ENCODE data around the gene PALB2. TPM values are rescaled to one million over a fixed set of nuclear protein-coding genes. Genes with fewer than 3 reads are reported as not detected.
"Not testable (repeated sequence)": the region's sequence is repeated elsewhere in the genome, so short reads cannot be mapped to it uniquely, and the experiment has no call there.

PALB2 gene
- total and polyA plus RNA-seq, 2 of the 13 experiments (the other 11 are each of a cell fraction or from before 2014, with no cell fraction given) = 12.1 to 40.9 TPM

DNA sequence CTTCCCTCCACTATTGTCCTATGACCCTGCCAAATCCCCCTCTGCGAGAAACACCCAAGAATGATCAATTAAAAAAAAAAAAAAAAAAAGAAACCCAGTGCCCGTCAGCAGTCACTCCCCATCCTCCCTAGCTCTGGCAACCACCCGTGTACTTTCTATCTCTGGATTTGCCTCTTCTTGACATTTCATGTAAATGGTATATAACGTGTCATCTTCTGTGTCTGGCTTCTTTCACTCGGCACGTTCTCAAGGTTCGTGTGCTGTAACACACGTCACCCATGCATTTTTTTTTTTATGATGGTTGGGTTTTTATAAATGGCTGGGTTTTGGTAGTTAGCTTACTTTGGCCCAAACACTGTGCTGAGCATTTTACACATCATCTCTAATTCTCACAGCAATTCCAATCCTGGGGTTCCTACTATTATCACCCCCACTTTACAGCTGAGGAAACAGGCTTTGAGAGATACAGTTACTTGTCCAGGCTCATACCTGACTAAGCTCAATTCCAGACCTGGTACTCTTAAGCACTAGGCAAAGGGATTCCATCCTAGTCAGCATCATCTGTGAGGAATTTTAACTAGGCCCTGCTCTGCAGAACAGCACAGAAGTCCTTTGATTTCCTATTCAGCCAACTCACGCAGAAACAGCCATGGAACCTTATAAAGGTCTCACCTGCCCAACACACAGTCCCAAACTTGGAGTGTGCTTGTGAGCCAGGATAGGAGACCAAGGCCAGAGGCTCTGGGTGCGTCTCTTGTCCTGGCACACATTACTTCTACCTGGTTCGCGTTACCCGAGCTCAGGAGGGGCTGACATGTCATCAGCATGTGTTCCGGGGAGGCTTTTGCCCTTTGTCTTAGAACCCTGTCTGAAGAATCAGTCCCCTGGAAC is 56.7 kb downstream of the PALB2 start (continued):
- TF ChIP-seq, protein P1, sequence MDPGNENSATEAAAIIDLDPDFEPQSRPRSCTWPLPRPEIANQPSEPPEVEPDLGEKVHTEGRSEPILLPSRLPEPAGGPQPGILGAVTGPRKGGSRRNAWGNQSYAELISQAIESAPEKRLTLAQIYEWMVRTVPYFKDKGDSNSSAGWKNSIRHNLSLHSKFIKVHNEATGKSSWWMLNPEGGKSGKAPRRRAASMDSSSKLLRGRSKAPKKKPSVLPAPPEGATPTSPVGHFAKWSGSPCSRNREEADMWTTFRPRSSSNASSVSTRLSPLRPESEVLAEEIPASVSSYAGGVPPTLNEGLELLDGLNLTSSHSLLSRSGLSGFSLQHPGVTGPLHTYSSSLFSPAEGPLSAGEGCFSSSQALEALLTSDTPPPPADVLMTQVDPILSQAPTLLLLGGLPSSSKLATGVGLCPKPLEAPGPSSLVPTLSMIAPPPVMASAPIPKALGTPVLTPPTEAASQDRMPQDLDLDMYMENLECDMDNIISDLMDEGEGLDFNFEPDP (CRISPR knock-in tag; conservative IDR thresholded peaks at IDR 0.05) = 0 out of 2 replicates have a peak, but pooled peaks have one; percentile 58
- TF ChIP-seq, protein P2, sequence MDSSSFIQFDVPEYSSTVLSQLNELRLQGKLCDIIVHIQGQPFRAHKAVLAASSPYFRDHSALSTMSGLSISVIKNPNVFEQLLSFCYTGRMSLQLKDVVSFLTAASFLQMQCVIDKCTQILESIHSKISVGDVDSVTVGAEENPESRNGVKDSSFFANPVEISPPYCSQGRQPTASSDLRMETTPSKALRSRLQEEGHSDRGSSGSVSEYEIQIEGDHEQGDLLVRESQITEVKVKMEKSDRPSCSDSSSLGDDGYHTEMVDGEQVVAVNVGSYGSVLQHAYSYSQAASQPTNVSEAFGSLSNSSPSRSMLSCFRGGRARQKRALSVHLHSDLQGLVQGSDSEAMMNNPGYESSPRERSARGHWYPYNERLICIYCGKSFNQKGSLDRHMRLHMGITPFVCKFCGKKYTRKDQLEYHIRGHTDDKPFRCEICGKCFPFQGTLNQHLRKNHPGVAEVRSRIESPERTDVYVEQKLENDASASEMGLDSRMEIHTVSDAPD (CRISPR knock-in tag; IDR thresholded peaks at IDR 0.05) = no peak
- TF ChIP-seq EHMT2 (IDR thresholded peaks at IDR 0.05; ENCODE audit: borderline replicate concordance, low read depth, low read length) = no peak
- peak; percentile 83 for TF ChIP-seq RBM22 (optimal IDR thresholded peaks at IDR 0.05; ENCODE audit: low read length)
- TF ChIP-seq, protein P3, sequence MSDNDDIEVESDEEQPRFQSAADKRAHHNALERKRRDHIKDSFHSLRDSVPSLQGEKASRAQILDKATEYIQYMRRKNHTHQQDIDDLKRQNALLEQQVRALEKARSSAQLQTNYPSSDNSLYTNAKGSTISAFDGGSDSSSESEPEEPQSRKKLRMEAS (IDR thresholded peaks at IDR 0.05) = no peak
- TF ChIP-seq NFKBIZ (CRISPR knock-in tag; IDR thresholded peaks at IDR 0.05) = no peak

DNA sequence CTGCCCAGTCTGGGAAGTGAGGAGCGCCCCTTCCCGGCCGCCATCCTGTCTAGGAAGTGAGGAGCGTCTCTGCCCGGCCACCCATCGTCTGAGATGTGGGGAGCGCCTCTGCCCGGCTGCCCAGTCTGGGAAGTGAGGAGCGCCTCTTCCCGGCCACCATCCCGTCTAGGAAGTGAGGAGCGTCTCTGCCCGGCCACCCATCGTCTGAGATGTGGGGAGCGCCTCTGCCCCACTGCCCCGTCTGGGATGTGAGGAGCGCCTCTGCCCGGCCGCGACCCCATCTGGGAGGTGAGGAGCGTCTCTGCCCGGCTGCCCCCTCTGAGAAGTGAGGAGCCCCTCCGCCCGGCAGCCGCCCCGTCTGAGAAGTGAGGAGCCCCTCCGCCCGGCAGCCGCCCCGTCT is 57.8 kb downstream of the PALB2 start:
- H3K27ac ChIP-seq (ENCODE audit: extremely low read length, insufficient read depth, low read length); H3K4me2 ChIP-seq (ENCODE audit: low read depth, low read length); intact Hi-C loops (cut with micrococcal nuclease; ENCODE audit: unreplicated experiment); H3K27me3 ChIP-seq (ENCODE audit: control insufficient read depth in 1 of 2, insufficient read depth in 2 of 2, low read length in 2 of 2); in situ Hi-C loops (cut with HindIII; ENCODE audit: extremely low pct_ligation_motif_present, low pct_unique_long_range_greater_than_20kb); H3K4me1 ChIP-seq (ENCODE audit: insufficient read depth, low read length); H3K9me3 ChIP-seq (ENCODE audit: low read length); FAIRE-seq; H4K20me1 ChIP-seq (ENCODE audit: insufficient read depth, low read length); H2AFZ ChIP-seq (ENCODE audit: low read length); CTCF ChIA-PET (ENCODE audit: low intra/inter-chr PET ratio, low total read pairs); H3K9ac ChIP-seq (ENCODE audit: insufficient read depth, low read depth, low read length); BruUV-seq (replicated peaks); POLR2A ChIA-PET; H3K4me3 ChIP-seq (replicated peaks in 1 of 3; ENCODE audit: insufficient read depth in 1 of 3, low read depth in 2 of 3, low read length in 3 of 3); ATAC-seq; DNase-seq (ENCODE audit: low spot score): not testable (repeated sequence)
- Histone ChIP-seq H3K79me2 (ENCODE audit: insufficient read depth, low read length) (peaks cover 13% of the 10 kb centered on the region), H3K36me3 (replicated peaks in 1 of 2; ENCODE audit: control insufficient read depth in 1 of 2, insufficient read depth in 2 of 2, low read length in 2 of 2) (peaks cover 33 to 75% of the 10 kb centered on the region in 2 experiments)
- 89% methylated on average over 3 of the region's 30 CpGs for WGBS (ENCODE audit: low lambda C conversion rate)

Data from HepG2 (cell line).